GM23248 (cell line): ENCODE measurements around the gene ANKRD17. TPM values are rescaled to one million over a fixed set of nuclear protein-coding genes. Genes with fewer than 3 reads are reported as not detected.

Experiments used
- DNase-seq: peaks from one replicate; pipeline ENCODE4 v3.0.0-alpha.2; 2015
- H2AFZ ChIP-seq: fragments of 200-600 bp; sonication (generic); 2 replicates; pipeline ENCODE4 v1.6.1; 2016; ENCODE audit warnings: antibody characterized with exemption
- H3F3A ChIP-seq: fragments of 200-600 bp; sonication (generic); 2 replicates; pipeline ENCODE4 v1.6.1; 2016; ENCODE audit warnings: mild to moderate bottlenecking, antibody characterized with exemption, mixed run types; ENCODE audit not compliant: insufficient read depth
- H3K27ac ChIP-seq: fragments of 200-600 bp; sonication (generic); 2 replicates; pipeline ENCODE4 v1.5.1; 2016; ENCODE audit warnings: mild to moderate bottlenecking
- H3K27me3 ChIP-seq: fragments of 200-600 bp; sonication (generic); replicated peaks from 2 replicates; pipeline ENCODE4 v1.6.1; 2016; ENCODE audit warnings: mild to moderate bottlenecking; ENCODE audit not compliant: insufficient read depth
- H3K36me3 ChIP-seq: fragments of 200-600 bp; sonication (generic); 2 replicates; pipeline ENCODE4 v1.6.1; 2016; ENCODE audit warnings: low read depth, mild to moderate bottlenecking
- H3K4me1 ChIP-seq: fragments of 200-600 bp; sonication (generic); 2 replicates; pipeline ENCODE4 v1.6.1; 2016; ENCODE audit warnings: mild to moderate bottlenecking; ENCODE audit not compliant: insufficient read depth
- H3K4me2 ChIP-seq: fragments of 200-600 bp; sonication (generic); one replicate; pipeline ENCODE4 v1.6.1; 2016; ENCODE audit warnings: mild to moderate bottlenecking; ENCODE audit not compliant: unreplicated experiment
- H3K4me3 ChIP-seq: fragments of 200-600 bp; sonication (generic); 2 replicates; pipeline ENCODE4 v1.5.1; 2016; ENCODE audit warnings: mild to moderate bottlenecking
- H3K79me2 ChIP-seq: fragments of 200-600 bp; sonication (generic); 2 replicates; pipeline ENCODE4 v1.6.1; 2016; ENCODE audit warnings: mild to moderate bottlenecking; ENCODE audit not compliant: insufficient read depth
- H3K9ac ChIP-seq: fragments of 200-600 bp; sonication (generic); 2 replicates; pipeline ENCODE4 v1.6.1; 2016; ENCODE audit warnings: mild to moderate bottlenecking
- H3K9me2 ChIP-seq: fragments of 200-600 bp; sonication (generic); 2 replicates; pipeline ENCODE4 v1.6.1; 2016; ENCODE audit warnings: mixed run types, mild to moderate bottlenecking, moderate library complexity; ENCODE audit not compliant: insufficient read depth
- H3K9me3 ChIP-seq: fragments of 200-600 bp; sonication (generic); one replicate; pipeline ENCODE4 v1.6.1; 2017; ENCODE audit warnings: low read depth
- H4K20me1 ChIP-seq: fragments of 200-600 bp; sonication (generic); 2 replicates; pipeline ENCODE4 v1.6.0; 2016; ENCODE audit not compliant: insufficient read depth
- EZH2 ChIP-seq: fragments of 200-600 bp; sonication (generic); IDR thresholded peaks from 2 replicates; pipeline ENCODE4 v1.6.1; 2018; ENCODE audit warnings: antibody characterized with exemption, mild to moderate bottlenecking; ENCODE audit not compliant: insufficient read depth, poor library complexity, severe bottlenecking
- EZH2phosphoT487 ChIP-seq: fragments of 200-600 bp; sonication (generic); IDR thresholded peaks from 2 replicates; pipeline ENCODE4 v1.6.1; 2018; ENCODE audit warnings: antibody characterized with exemption, moderate library complexity, mild to moderate bottlenecking, low read depth; ENCODE audit not compliant: insufficient read depth
- WGBS, 2 experiments: methylation state at CpG; one replicate each; pipeline ENCODE4 v1.1.6; 2015 to 2017; ENCODE audit warnings: low lambda C conversion rate in 2 of 2, low coverage in 1 of 2; ENCODE audit errors: missing lambda C conversion rate in 2 of 2; 5-methylcytosine and 5-hydroxymethylcytosine counted together
- in situ Hi-C: fragments of 300-500 bp; cut with MboI; formaldehyde crosslinking; loops from 2 replicates; pipeline ENCODE4 v1.15.0; 2020
- polyA plus RNA-seq: library from polyadenylated mRNA; unstranded; fragments of >200 nt; fragmentation: Nextera tagmentation; extraction: Ambion mirVana; gene quantifications from 2 replicates; pipeline ENCODE4 v1.2.1, GENCODE V29; 2016
- total RNA-seq: library from RNA; depleted of rRNA; stranded (reverse); fragments of >200 nt; shearing (Covaris generic); gene quantifications from 2 replicates; pipeline ENCODE4 v1.2.3, GENCODE V29; 2014

Gene ANKRD17
- total and polyA plus RNA-seq, 2 experiments from 2014 or later: 22.7 to 34.8 TPM

DNA sequence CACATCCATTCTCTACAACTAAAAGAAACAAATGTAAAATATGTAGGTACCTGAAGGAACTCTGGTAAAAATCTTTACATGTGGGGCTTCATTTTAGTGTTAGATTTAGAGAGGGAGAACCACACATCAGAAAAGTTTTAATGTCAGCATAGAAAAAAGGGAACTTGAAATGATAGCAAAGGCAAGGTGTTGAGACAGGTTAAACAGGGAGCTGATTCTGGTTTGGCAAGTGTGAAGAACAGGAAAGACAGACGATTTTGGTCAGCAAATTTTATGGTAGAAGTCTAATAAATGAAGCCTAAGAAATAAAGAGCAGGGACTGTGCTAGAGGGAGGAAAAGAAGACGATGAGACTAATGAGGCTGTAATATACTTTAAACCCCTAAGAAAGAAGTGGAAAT lies 121.5 kb downstream of the ANKRD17 start:
- in situ Hi-C loops: no loop called here
- Histone ChIP-seq H3K9me2 (no peaks in the 10 kb centered on the region), H4K20me1 (no peaks in the 10 kb centered on the region), H3K9me3 (no peaks in the 10 kb centered on the region), H3F3A (peaks cover 17% of the 10 kb centered on the region; the same call in 1 of the 2 replicates), H3K4me3 (no peak overlapping the region), H2AFZ (no peak overlapping the region), H3K36me3 (peaks cover 78% of the 10 kb centered on the region), H3K9ac (no peak overlapping the region), H3K27ac (no peak overlapping the region), H3K79me2 (peaks cover 72% of the 10 kb centered on the region), H3K27me3 (no peaks in the 10 kb centered on the region), H3K4me2 (no peak overlapping the region), H3K4me1 (no peaks in the 10 kb centered on the region)
- no peak for TF ChIP-seq EZH2phosphoT487
- TF ChIP-seq EZH2: no peak
- no peak for DNase-seq
- WGBS, 2 experiments: 74 to 75% methylated on average over 2 of the region's 2 CpGs

DNA sequence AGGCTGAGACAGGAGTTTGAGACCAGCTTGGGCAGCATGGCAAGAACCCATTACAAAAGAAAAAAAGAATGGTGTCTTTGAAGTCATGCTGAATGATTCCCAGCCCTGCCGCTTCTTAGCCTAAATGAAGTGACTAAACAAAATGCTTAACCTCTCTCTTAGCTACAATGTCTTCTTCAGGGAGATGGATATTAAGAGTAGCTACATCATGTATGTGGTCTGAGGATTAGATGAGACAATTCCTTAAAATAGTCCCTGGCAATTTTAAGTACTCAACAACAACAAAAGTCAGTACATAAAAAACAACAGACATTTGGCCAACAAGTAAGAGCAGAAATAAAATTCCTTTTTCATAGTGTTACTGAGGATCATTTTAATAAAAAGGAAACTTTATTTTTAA lies 124.8 kb downstream of the ANKRD17 start:
- peaks cover 9% of the 10 kb centered on the region; the same call in 1 of the 2 replicates for H3F3A ChIP-seq
- WGBS, 2 experiments: 93 to 96% methylated on average over 1 of the region's 1 CpG
- no peak for TF ChIP-seq EZH2phosphoT487
- no peak for TF ChIP-seq EZH2
- H2AFZ ChIP-seq: no peak overlapping the region
- no peaks in the 10 kb centered on the region for H3K27me3 ChIP-seq
- no peak overlapping the region for H3K9ac ChIP-seq
- no peaks in the 10 kb centered on the region for H3K9me3 ChIP-seq
- H3K36me3 ChIP-seq: peaks cover 65% of the 10 kb centered on the region
- H4K20me1 ChIP-seq: no peaks in the 10 kb centered on the region
- H3K4me3 ChIP-seq: no peak overlapping the region
- no peaks in the 10 kb centered on the region for H3K9me2 ChIP-seq
- in situ Hi-C loops: no loop called here
- peaks cover 90% of the 10 kb centered on the region for H3K79me2 ChIP-seq
- no peak overlapping the region for H3K27ac ChIP-seq
- no peak for DNase-seq
- H3K4me1 ChIP-seq: no peaks in the 10 kb centered on the region
- no peak overlapping the region for H3K4me2 ChIP-seq

DNA sequence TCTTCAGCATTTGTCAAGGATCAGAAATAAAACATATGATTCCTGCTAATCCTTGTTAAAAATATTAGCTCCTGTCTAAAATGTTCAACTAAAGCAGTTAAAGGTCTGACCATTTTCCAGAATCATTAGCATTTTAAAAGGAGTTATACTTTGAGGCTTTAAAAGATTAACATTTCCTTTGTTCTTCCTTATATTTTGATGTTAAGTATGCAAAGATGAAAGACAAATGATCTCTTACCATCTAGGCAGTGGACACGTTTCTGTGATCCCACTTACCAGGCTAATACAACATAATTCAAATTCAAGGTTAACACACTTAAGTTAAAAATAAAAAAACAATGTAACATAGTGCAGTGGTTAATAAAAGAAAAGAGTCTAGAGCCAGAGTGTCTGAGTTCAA lies 127.3 kb downstream of the ANKRD17 start:
- no peak for DNase-seq
- Histone ChIP-seq H3K79me2 (peaks cover 80% of the 10 kb centered on the region), H3K9me2 (no peaks in the 10 kb centered on the region), H3K27ac (no peak overlapping the region), H3F3A (peaks cover 9% of the 10 kb centered on the region; the same call in 1 of the 2 replicates), H3K36me3 (peaks cover 48% of the 10 kb centered on the region), H3K4me2 (no peak overlapping the region), H3K9me3 (no peaks in the 10 kb centered on the region), H4K20me1 (no peaks in the 10 kb centered on the region), H3K27me3 (no peaks in the 10 kb centered on the region), H3K4me3 (no peak overlapping the region), H3K9ac (no peak overlapping the region), H2AFZ (no peak overlapping the region), H3K4me1 (no peaks in the 10 kb centered on the region)
- in situ Hi-C loops: no loop called here
- TF ChIP-seq EZH2phosphoT487 (no peak), EZH2 (no peak)
- 66 to 81% methylated on average over 1 of the region's 1 CpG for WGBS, 2 experiments

- Histone ChIP-seq H3K79me2 (peaks cover 80% of the 10 kb centered on the region), H3K27ac (no peak overlapping the region), H4K20me1 (no peaks in the 10 kb centered on the region), H3K4me3 (no peak overlapping the region), H3K27me3 (no peaks in the 10 kb centered on the region), H3K36me3 (peaks cover 42% of the 10 kb centered on the region), H3K9ac (no peak overlapping the region), H2AFZ (no peak overlapping the region), H3K4me1 (no peaks in the 10 kb centered on the region), H3F3A (peaks cover 9% of the 10 kb centered on the region; the same call in 1 of the 2 replicates), H3K9me3 (no peaks in the 10 kb centered on the region), H3K4me2 (no peak overlapping the region), H3K9me2 (no peaks in the 10 kb centered on the region)
- DNase-seq: no peak
- no peak for TF ChIP-seq EZH2
- WGBS, 2 experiments: 70 to 71% methylated on average over 1 of the region's 1 CpG
- in situ Hi-C loops: no loop called here
Measured at GRCh38 chr4:73129319-73129718, 129.3 kb downstream of the ANKRD17 start.

- Histone ChIP-seq H3K79me2 (peaks cover 82% of the 10 kb centered on the region), H3K27me3 (no peaks in the 10 kb centered on the region), H3K36me3 (peaks cover 44% of the 10 kb centered on the region), H3F3A (peaks cover 9% of the 10 kb centered on the region; the same call in 1 of the 2 replicates), H3K4me1 (no peaks in the 10 kb centered on the region), H3K27ac (no peak overlapping the region), H2AFZ (no peak overlapping the region), H3K9ac (no peak overlapping the region), H4K20me1 (no peaks in the 10 kb centered on the region), H3K4me2 (no peak overlapping the region), H3K4me3 (no peak overlapping the region), H3K9me3 (no peaks in the 10 kb centered on the region), H3K9me2 (no peaks in the 10 kb centered on the region)
- peak; percentile 42 for DNase-seq
- TF ChIP-seq EZH2phosphoT487 (no peak), EZH2 (no peak)
- 81 to 83% methylated on average over 3 of the region's 3 CpGs for WGBS, 2 experiments
- in situ Hi-C loops: no loop called here
Measured at GRCh38 chr4:73127839-73128453, 130.7 kb downstream of the ANKRD17 start.
